IMR-90 (cell line): ENCODE measurements around the gene RTKN.
"Not testable (repeated sequence)": the region's sequence is repeated elsewhere in the genome, so short reads cannot be mapped to it uniquely, and the experiment has no call there.

Source experiments
- CEBPB ChIP-seq: IDR thresholded peaks from 2 replicates; pipeline ENCODE4 v1.6.1; 2012; ENCODE audit warnings: low read depth, low read length, improper control_type of control experiment
- MAZ ChIP-seq: IDR thresholded peaks from 2 replicates; pipeline ENCODE4 v1.6.1; 2012; ENCODE audit warnings: low read depth, mild to moderate bottlenecking, low read length, improper control_type of control experiment, moderate library complexity, borderline replicate concordance
- MXI1 ChIP-seq: IDR thresholded peaks from 2 replicates; pipeline ENCODE4 v1.6.1; 2012; ENCODE audit warnings: low read depth, mild to moderate bottlenecking, low read length, moderate library complexity, borderline replicate concordance
- POLR2A ChIP-seq: IDR thresholded peaks from 2 replicates; pipeline ENCODE4 v1.6.1; 2012; ENCODE audit warnings: mild to moderate bottlenecking, low read depth, low read length
- RAD21 ChIP-seq: IDR thresholded peaks from 2 replicates; pipeline ENCODE4 v1.6.1; 2012; ENCODE audit warnings: low read length, improper control_type of control experiment
- TF ChIP-seq, protein P1 (sequence below): conservative IDR thresholded peaks from 2 replicates; pipeline ENCODE4 v1.5.1; 2012; ENCODE audit warnings: mild to moderate bottlenecking, low read depth, low read length, improper control_type of control experiment

DNA sequence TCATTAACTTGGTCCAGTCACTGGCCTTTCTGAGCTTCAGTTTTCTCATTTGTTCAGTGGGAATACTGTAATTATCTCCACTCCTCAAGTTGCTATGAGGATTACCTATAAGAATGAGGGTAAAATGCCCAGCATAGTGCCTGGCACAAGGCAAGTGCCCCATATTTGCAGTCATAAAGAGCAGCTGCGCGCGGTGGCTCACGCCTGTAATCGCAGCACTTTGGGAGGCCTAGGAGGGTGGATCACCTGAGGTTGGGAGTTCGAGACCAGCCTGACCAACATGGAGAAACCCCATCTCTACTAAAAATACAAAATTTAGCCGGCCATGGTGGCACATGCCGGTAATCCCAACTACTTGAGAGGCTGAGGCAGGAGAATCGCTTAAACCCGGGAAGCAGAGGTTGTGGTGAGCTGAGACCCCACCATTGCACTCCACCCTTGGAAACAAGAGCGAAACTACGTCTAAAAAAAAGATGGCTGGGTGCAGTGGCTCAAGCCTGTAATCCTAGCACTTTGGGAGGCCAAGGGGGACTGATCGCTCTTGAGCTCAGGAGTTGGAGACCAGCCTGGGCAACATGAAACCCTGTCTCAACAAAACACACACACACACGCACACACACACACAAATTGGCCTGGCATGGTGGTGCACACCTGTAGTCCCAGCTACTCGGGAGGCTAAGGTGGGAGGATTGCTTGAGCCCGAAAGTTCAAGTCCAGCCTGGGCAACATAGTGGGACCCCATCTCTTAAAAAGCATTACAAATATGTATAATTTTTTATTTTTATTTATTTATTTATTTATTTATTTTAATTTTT, 953 bp upstream of the RTKN start:
- not testable (repeated sequence) for TF ChIP-seq POLR2A, CEBPB, RAD21, MAZ, MXI1
- TF ChIP-seq, protein P1, sequence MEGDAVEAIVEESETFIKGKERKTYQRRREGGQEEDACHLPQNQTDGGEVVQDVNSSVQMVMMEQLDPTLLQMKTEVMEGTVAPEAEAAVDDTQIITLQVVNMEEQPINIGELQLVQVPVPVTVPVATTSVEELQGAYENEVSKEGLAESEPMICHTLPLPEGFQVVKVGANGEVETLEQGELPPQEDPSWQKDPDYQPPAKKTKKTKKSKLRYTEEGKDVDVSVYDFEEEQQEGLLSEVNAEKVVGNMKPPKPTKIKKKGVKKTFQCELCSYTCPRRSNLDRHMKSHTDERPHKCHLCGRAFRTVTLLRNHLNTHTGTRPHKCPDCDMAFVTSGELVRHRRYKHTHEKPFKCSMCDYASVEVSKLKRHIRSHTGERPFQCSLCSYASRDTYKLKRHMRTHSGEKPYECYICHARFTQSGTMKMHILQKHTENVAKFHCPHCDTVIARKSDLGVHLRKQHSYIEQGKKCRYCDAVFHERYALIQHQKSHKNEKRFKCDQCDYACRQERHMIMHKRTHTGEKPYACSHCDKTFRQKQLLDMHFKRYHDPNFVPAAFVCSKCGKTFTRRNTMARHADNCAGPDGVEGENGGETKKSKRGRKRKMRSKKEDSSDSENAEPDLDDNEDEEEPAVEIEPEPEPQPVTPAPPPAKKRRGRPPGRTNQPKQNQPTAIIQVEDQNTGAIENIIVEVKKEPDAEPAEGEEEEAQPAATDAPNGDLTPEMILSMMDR = not testable (repeated sequence)
